Prostate gland (tissue), 2 donors: Measurements from ENCODE around the gene TBC1D2B. TPM values are rescaled to one million over a fixed set of nuclear protein-coding genes. Genes with fewer than 3 reads are reported as not detected.

ENCODE experiments used
- DNase-seq: peaks from one replicate; pipeline ENCODE4 v3.0.0-alpha.2; 2019; ENCODE audit warnings: low spot score
- H3K27ac ChIP-seq, 2 donors: fragments of 200-600 bp; sonication (generic); 2 replicates each; pipeline ENCODE4 v1.5.1; 2017 to 2019
- H3K27me3 ChIP-seq: fragments of 200-600 bp; sonication (generic); replicated peaks from 2 replicates; pipeline ENCODE4 v1.5.1; 2019; ENCODE audit not compliant: insufficient read depth
- H3K36me3 ChIP-seq, 2 donors: fragments of 200-600 bp; sonication (generic); 1 replicate in 1 of 2; 2 replicates in 1 of 2; pipeline versions ENCODE4 v1.5.1 to v1.8.1; 2017 to 2019
- H3K4me1 ChIP-seq: fragments of 200-600 bp; sonication (generic); replicated peaks from 2 replicates; pipeline ENCODE4 v1.5.1; 2019
- H3K4me3 ChIP-seq, 2 donors: fragments of 200-600 bp; sonication (generic); 2 replicates each; pipeline ENCODE4 v1.5.1; 2017 to 2019
- H3K9me3 ChIP-seq: fragments of 200-600 bp; sonication (generic); 2 replicates; pipeline ENCODE4 v1.5.1; 2017
- POLR2A ChIP-seq: fragments of 450-650 bp; IDR thresholded peaks from one replicate; pipeline ENCODE4 v1.6.1; 2016; ENCODE audit warnings: antibody characterized with exemption, mild to moderate bottlenecking
- POLR2AphosphoS5 ChIP-seq: sonication (generic); formaldehyde crosslinking; IDR thresholded peaks from one replicate; pipeline ENCODE4 v1.6.1; 2017; ENCODE audit warnings: antibody characterized with exemption
- WGBS: methylation state at CpG from one replicate; pipeline ENCODE4 v1.1.5; 2018; 5-methylcytosine and 5-hydroxymethylcytosine counted together
- intact Hi-C: fragments of 100-400 bp; cut with DNase I; formaldehyde crosslinking; loops from one replicate; pipeline ENCODE4 v1.14.2; 2022
- total RNA-seq, 2 donors: library from RNA; depleted of rRNA; stranded (reverse); fragments of >200 nt; gene quantifications; one replicate each; pipeline ENCODE4 v1.1.0, GENCODE V29; 2016
- TF ChIP-seq, protein P1 (sequence below), 4 experiments: fragments of 200-600 bp in 2 of 4; fragments of 450-650 bp in 2 of 4; sonication (generic) in 2 of 4; IDR thresholded peaks; 1 replicate in 3 of 4; 2 replicates in 1 of 4; pipeline ENCODE4 v1.5.1; 2016 to 2019; ENCODE audit warnings: antibody characterized with exemption in 4 of 4, mild to moderate bottlenecking in 2 of 4, moderate library complexity in 2 of 4

The TBC1D2B gene
- total RNA-seq, 2 donors from 2014 or later: 21.5 to 49.5 TPM

DNA sequence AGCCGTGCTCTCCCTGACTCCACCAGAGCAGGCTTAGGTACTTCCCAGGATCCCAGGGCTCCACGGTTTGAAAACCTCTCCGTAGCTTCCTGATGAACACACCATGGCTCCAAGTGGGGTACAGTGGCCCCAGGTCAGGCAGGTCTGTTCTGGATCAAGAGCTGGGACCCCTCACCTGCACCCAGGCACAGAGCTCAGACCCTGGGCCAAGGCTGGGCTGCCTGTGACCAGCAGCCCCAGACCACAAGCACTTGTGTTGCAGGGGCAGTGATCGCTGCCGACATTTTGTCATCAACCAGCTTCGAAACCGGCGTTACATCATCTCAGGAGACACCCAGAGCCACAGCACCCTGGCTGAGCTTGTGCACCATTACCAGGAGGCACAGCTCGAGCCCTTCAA lies 20.2 kb upstream of the TBC1D2B start:
- H3K27me3 ChIP-seq: no peaks in the 10 kb centered on the region
- no peak overlapping the region for H3K4me3 ChIP-seq
- 92% methylated on average over 9 of the region's 9 CpGs for WGBS
- intact Hi-C loops: no loop called here
- no peaks in the 10 kb centered on the region for H3K4me1 ChIP-seq
- H3K27ac ChIP-seq: no peak overlapping the region
- no peaks in the 10 kb centered on the region for H3K36me3 ChIP-seq
- TF ChIP-seq POLR2AphosphoS5: no peak
- no peak for TF ChIP-seq POLR2A
- TF ChIP-seq, protein P1, sequence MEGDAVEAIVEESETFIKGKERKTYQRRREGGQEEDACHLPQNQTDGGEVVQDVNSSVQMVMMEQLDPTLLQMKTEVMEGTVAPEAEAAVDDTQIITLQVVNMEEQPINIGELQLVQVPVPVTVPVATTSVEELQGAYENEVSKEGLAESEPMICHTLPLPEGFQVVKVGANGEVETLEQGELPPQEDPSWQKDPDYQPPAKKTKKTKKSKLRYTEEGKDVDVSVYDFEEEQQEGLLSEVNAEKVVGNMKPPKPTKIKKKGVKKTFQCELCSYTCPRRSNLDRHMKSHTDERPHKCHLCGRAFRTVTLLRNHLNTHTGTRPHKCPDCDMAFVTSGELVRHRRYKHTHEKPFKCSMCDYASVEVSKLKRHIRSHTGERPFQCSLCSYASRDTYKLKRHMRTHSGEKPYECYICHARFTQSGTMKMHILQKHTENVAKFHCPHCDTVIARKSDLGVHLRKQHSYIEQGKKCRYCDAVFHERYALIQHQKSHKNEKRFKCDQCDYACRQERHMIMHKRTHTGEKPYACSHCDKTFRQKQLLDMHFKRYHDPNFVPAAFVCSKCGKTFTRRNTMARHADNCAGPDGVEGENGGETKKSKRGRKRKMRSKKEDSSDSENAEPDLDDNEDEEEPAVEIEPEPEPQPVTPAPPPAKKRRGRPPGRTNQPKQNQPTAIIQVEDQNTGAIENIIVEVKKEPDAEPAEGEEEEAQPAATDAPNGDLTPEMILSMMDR (IDR thresholded peaks at IDR 0.05): no peak
- no peak for DNase-seq
- no peaks in the 10 kb centered on the region for H3K9me3 ChIP-seq

GRCh38 chr15:78093242-78094020 lies 15.9 kb upstream of the TBC1D2B start:
- Histone ChIP-seq H3K4me3 (no peak overlapping the region), H3K4me1 (no peaks in the 10 kb centered on the region), H3K36me3 (no peaks in the 10 kb centered on the region), H3K27ac (no peak overlapping the region), H3K9me3 (no peaks in the 10 kb centered on the region), H3K27me3 (no peaks in the 10 kb centered on the region)
- intact Hi-C loops: no loop called here
- WGBS: 34% methylated on average over 5 of the region's 5 CpGs
- TF ChIP-seq POLR2A: no peak
- peak; percentile 20 for TF ChIP-seq POLR2AphosphoS5
- TF ChIP-seq, protein P1 (IDR thresholded peaks at IDR 0.05): no peak
- DNase-seq: no peak

DNA sequence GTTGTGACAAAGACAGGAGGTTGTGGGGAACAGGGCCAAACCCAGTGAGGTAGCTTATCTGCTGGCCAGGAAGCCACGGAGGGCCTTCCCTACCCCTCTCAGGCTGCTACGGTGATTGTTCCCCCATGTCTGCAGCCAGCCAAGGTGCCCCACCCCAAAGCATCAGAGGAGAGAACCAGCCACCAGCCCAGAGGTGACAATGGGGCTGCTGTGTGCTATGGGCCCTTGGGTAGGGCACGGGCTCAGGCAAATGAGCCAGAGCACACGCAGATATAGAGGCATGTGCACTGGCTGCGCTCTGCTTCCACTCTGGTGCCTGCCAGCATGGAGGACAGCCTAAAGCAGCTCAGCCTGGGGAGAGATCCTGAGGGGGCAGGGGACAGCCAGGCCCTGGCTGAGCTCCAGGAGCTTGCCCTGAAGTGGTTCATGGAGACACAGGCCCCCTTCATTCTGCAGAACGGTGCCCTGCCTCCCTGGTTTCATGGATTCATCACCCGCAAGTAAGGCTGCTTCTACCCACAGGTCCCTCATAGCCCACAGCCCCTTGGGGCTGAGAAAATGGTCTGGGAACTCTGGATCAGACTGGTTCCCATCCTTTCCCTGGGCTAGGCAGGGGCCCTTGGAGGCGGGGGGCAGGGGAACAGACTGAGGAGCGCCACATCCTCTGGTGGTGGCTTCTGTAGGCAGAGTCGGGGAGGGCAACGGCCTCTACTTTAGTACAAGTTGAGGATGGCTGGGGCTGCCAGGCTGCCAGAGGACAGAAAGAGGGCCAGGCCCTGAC lies 14.9 kb upstream of the TBC1D2B start, which contains the start of gene SH2D7:
SH2D7 (plus strand) TSS at position 301 of the 781 bp plus-strand sequence; CDS start at position 325, 24 bp downstream.
- Histone ChIP-seq H3K27me3 (no peaks in the 10 kb centered on the region), H3K4me1 (no peaks in the 10 kb centered on the region), H3K9me3 (no peaks in the 10 kb centered on the region), H3K4me3 (no peak within 1 kb of the TSS), H3K27ac (no peak within 1 kb of the TSS), H3K36me3 (no peaks in the 10 kb centered on the region)
- WGBS: 74% methylated on average over 11 of the region's 11 CpGs
- DNase-seq: no peak
- intact Hi-C loops: no loop called here
- TF ChIP-seq, protein P1 (IDR thresholded peaks at IDR 0.05): no peak
- no peak for TF ChIP-seq POLR2AphosphoS5
- no peak for TF ChIP-seq POLR2A

DNA sequence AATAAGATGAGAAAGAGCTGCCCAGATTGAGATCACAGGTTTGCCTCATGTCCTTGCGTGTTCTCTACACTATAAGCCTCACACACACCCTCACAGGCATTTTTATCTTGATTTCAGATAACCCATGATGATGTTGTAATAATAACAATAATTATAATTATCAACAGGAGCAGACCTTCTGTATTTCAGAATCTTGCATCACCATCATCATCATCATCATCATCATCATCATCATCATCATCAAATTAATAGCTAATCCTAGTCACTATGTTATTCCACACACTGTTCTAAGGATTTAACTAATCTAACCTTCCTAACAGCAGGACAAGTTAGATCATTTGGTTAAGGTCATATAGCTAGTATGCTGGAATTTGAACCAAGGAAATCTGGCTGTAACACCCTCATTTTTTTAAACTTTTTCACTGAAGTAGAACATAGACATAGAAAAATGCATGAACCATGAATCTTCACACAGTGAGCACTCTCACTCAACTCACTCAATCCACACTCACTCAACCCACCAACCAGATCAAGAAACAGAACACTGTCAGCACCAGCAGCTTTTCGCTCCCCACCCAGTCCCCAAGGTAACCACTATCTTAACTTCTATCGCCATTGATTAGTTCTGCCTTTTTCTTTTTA lies 13.0 kb upstream of the TBC1D2B start:
- H3K9me3 ChIP-seq: no peaks in the 10 kb centered on the region
- no peaks in the 10 kb centered on the region for H3K4me1 ChIP-seq
- H3K27me3 ChIP-seq: no peaks in the 10 kb centered on the region
- H3K36me3 ChIP-seq: no peaks in the 10 kb centered on the region
- DNase-seq: no peak
- no peak overlapping the region for H3K4me3 ChIP-seq
- TF ChIP-seq, protein P1 (IDR thresholded peaks at IDR 0.05): no peak
- TF ChIP-seq POLR2AphosphoS5 (no peak), POLR2A (no peak)
- H3K27ac ChIP-seq: no peak overlapping the region
- 95% methylated on average over 3 of the region's 3 CpGs for WGBS
- intact Hi-C loops: no loop called here
